Measurements from ENCODE around the gene SMC5.

SMC5 gene

GRCh38 chr9:70290626-70291025, 31.8 kb downstream of the SMC5 start:
- Histone ChIP-seq H4K20me1 (ENCODE audit: insufficient read depth, low read length) (0 out of 2 replicates have a peak, but pooled peaks cover 6% of the 10 kb centered on the region), H3K9ac (ENCODE audit: low read length) (no peak overlapping the region), H3K9me3 (ENCODE audit: insufficient read depth, low read length) (no peaks in the 10 kb centered on the region), H3K79me2 (ENCODE audit: low read length) (peaks cover 15% of the 10 kb centered on the region), H3K27ac (ENCODE audit: low read length) (no peak overlapping the region), H3K4me3 (ENCODE audit: low read length) (no peak overlapping the region), H3K4me1 (ENCODE audit: low read length) (peaks cover 8% of the 10 kb centered on the region), H3K36me3 (replicated peaks; ENCODE audit: low read depth, low read length) (peaks cover 51% of the 10 kb centered on the region), H2AFZ (ENCODE audit: low read depth, low read length) (no peak overlapping the region), H3K27me3 (ENCODE audit: low read depth, low read length) (no peaks in the 10 kb centered on the region), H3K4me2 (ENCODE audit: low read length) (no peak overlapping the region)
- TF ChIP-seq CTCF (IDR thresholded peaks at IDR 0.05; ENCODE audit: low read depth, low read length) (no peak), EZH2phosphoT487 (IDR thresholded peaks at IDR 0.05; ENCODE audit: low read depth) (no peak)

DNA sequence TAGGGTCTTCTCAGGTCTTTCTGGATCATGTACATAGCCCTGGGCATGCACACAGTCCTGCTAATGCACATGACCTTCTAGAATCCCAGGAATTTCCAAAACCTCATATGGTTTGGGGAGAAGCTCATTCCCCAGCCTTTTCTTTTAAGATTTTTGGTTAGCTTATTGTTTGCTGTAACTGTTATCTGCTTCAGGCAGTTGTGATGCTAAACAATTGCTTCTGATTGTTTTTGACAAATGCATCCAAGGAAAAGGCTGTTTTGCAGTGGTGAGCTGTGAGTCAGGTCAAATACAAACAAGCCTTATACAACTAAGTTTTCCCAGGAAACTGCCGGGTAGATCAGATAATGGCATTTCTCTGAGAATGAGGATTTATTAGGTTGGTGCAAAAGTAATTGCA, 32.7 kb downstream of the SMC5 start:
- H4K20me1 ChIP-seq (ENCODE audit: insufficient read depth, low read length): 0 out of 2 replicates have a peak, but pooled peaks cover 6% of the 10 kb centered on the region
- H3K9me3 ChIP-seq (ENCODE audit: insufficient read depth, low read length): no peaks in the 10 kb centered on the region
- no peak overlapping the region for H3K9ac ChIP-seq (ENCODE audit: low read length)
- no peak overlapping the region for H3K4me2 ChIP-seq (ENCODE audit: low read length)
- H3K27ac ChIP-seq (ENCODE audit: low read length): no peak overlapping the region
- H3K4me1 ChIP-seq (ENCODE audit: low read length): peaks cover 8% of the 10 kb centered on the region
- no peaks in the 10 kb centered on the region for H3K27me3 ChIP-seq (ENCODE audit: low read depth, low read length)
- H3K4me3 ChIP-seq (ENCODE audit: low read length): no peak overlapping the region
- peaks cover 48% of the 10 kb centered on the region for H3K36me3 ChIP-seq (replicated peaks; ENCODE audit: low read depth, low read length)
- TF ChIP-seq CTCF (IDR thresholded peaks at IDR 0.05; ENCODE audit: low read depth, low read length) (no peak), EZH2phosphoT487 (IDR thresholded peaks at IDR 0.05; ENCODE audit: low read depth) (no peak)
- H2AFZ ChIP-seq (ENCODE audit: low read depth, low read length): no peak overlapping the region
- peaks cover 15% of the 10 kb centered on the region for H3K79me2 ChIP-seq (ENCODE audit: low read length)

- H3K9me3 ChIP-seq (ENCODE audit: insufficient read depth, low read length): no peaks in the 10 kb centered on the region
- H3K27ac ChIP-seq (ENCODE audit: low read length): no peak overlapping the region
- peaks cover 46% of the 10 kb centered on the region for H3K36me3 ChIP-seq (replicated peaks; ENCODE audit: low read depth, low read length)
- peaks cover 15% of the 10 kb centered on the region for H3K79me2 ChIP-seq (ENCODE audit: low read length)
- TF ChIP-seq CTCF (IDR thresholded peaks at IDR 0.05; ENCODE audit: low read depth, low read length) (no peak), EZH2phosphoT487 (IDR thresholded peaks at IDR 0.05; ENCODE audit: low read depth) (no peak)
- H3K4me3 ChIP-seq (ENCODE audit: low read length): no peak overlapping the region
- no peak overlapping the region for H2AFZ ChIP-seq (ENCODE audit: low read depth, low read length)
- H4K20me1 ChIP-seq (ENCODE audit: insufficient read depth, low read length): 0 out of 2 replicates have a peak, but pooled peaks cover 6% of the 10 kb centered on the region
- H3K27me3 ChIP-seq (ENCODE audit: low read depth, low read length): no peaks in the 10 kb centered on the region
- H3K9ac ChIP-seq (ENCODE audit: low read length): no peak overlapping the region
- H3K4me2 ChIP-seq (ENCODE audit: low read length): no peak overlapping the region
- peaks cover 8% of the 10 kb centered on the region for H3K4me1 ChIP-seq (ENCODE audit: low read length)
Measured at GRCh38 chr9:70292253-70292652, 33.5 kb downstream of the SMC5 start.

GRCh38 chr9:70293214-70293613, 34.4 kb downstream of the SMC5 start:
- Histone ChIP-seq H3K36me3 (replicated peaks; ENCODE audit: low read depth, low read length) (peaks cover 45% of the 10 kb centered on the region), H3K4me3 (ENCODE audit: low read length) (no peak overlapping the region), H3K27me3 (ENCODE audit: low read depth, low read length) (no peaks in the 10 kb centered on the region), H3K4me2 (ENCODE audit: low read length) (no peak overlapping the region), H3K79me2 (ENCODE audit: low read length) (peaks cover 15% of the 10 kb centered on the region), H3K9me3 (ENCODE audit: insufficient read depth, low read length) (no peaks in the 10 kb centered on the region), H3K9ac (ENCODE audit: low read length) (no peak overlapping the region), H3K4me1 (ENCODE audit: low read length) (peaks cover 8% of the 10 kb centered on the region), H3K27ac (ENCODE audit: low read length) (no peak overlapping the region), H2AFZ (ENCODE audit: low read depth, low read length) (no peak overlapping the region), H4K20me1 (ENCODE audit: insufficient read depth, low read length) (0 out of 2 replicates have a peak, but pooled peaks cover 6% of the 10 kb centered on the region)
- no peak for TF ChIP-seq CTCF (IDR thresholded peaks at IDR 0.05; ENCODE audit: low read depth, low read length)
- TF ChIP-seq EZH2phosphoT487 (IDR thresholded peaks at IDR 0.05; ENCODE audit: low read depth): no peak
